Hepatic stellate cell (primary cell): ENCODE data around the gene PPP1R27.
A peak's percentile ranks its signal among the peaks of the same experiment; 100 is the strongest.

ENCODE experiments used
- DNase-seq: peaks from one replicate; pipeline ENCODE4 v3.0.0; 2011; ENCODE audit warnings: low spot score

The PPP1R27 gene, protein sequence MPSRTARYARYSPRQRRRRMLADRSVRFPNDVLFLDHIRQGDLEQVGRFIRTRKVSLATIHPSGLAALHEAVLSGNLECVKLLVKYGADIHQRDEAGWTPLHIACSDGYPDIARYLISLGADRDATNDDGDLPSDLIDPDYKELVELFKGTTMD

DNA sequence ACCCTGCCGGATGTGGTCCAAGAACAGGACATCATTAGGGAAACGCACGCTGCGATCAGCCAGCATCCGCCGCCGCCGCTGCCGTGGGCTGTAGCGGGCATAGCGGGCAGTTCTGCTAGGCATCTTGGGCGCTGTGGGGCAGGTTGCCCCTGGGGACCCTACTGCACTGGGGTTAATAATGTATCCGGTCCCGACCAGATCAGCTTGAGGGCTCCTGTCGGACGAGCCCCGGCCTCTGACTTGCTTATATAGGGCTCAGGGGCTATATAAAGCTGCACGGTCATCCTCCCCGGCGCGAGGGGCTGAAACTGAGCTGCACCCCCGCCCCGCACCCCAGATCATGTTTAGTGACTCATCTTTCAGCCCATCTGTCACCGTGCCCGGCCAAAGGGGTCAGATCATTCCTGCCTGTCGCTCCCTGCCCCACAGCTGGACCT lies at the start of gene PPP1R27:
Gene PPP1R27, minus strand, starts transcription at position 220 of the 437 bp plus-strand sequence. Its CDS starts 97 bp downstream, at position 123.
- DNase-seq = no peak

DNA sequence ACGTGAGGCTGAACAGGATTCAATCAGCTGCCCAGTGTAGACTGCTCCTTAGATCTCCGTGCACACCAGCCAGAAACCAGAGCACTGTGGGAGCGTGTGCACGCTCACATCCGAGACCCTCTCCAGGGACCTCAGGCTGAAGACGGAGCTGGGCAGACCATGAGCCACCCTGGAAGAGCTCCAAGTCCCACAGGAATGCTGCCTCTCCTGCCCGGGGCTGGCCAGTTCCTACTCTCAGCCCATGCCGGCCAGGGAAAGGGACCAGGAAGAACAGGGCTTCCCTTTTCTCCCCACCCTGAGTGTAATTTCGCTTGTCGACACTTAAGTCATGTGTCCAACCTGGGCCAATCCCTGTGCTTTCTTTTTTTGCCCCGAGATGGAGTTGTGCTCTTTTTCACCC lies 49.7 kb upstream of the PPP1R27 start:
- DNase-seq = no peak

DNA sequence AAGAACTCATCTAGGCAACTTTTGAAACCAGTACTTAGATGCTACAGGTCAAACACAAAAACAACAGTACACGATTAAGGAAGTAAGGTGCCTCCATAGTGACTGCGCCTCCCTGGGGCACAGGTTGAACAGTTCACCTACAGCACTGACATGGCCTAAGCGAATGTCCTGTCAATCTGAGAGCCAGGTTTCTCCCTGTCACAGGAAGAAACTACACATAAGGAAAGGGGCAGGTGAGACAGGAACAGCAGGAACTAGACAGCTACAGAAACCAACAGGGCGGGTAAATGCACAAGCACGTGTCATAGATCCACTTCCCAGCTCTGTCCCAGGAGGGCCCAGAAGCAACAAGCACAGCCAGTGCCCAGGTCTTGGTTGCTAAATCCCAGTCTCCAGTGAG lies 44.3 kb upstream of the PPP1R27 start:
- DNase-seq = no peak

DNA sequence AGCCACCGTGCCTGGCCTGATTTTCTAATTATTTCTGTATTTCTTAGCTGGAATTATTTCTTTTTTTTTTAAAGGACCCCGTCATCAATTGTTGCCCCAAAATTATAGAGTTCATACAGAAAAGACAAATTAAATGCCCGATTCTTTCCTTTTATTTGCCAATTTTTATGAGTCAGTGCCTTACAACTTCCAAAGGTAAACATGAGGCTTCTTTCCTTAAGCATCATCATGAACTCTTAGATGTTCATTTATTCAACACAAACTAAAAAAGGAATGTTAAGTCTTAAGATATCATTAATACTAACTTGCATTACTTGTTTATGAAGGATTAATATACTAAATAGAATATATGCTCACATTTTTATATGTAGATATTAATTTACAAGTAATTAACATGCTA lies 43.4 kb upstream of the PPP1R27 start:
- DNase-seq = no peak

DNA sequence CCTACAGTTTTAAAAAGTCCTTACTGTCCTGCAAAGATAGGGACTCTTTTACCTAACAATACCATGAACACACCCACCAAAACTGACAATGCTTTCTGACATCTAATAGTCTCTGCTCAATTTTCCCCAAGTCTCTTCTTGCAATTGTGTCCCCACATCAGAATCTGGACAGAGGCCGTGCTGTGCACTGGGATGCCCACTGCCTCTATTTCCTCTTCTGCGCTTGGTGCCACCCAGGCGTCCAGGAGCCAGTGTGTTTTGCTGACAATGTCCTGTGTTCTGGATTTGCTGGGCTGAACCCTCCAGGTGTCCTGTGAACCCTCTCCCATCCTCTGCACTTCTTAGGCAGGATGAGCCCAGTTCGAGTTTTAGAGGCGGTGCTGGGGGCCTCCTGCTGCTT lies 42.7 kb upstream of the PPP1R27 start:
- DNase-seq = no peak

DNA sequence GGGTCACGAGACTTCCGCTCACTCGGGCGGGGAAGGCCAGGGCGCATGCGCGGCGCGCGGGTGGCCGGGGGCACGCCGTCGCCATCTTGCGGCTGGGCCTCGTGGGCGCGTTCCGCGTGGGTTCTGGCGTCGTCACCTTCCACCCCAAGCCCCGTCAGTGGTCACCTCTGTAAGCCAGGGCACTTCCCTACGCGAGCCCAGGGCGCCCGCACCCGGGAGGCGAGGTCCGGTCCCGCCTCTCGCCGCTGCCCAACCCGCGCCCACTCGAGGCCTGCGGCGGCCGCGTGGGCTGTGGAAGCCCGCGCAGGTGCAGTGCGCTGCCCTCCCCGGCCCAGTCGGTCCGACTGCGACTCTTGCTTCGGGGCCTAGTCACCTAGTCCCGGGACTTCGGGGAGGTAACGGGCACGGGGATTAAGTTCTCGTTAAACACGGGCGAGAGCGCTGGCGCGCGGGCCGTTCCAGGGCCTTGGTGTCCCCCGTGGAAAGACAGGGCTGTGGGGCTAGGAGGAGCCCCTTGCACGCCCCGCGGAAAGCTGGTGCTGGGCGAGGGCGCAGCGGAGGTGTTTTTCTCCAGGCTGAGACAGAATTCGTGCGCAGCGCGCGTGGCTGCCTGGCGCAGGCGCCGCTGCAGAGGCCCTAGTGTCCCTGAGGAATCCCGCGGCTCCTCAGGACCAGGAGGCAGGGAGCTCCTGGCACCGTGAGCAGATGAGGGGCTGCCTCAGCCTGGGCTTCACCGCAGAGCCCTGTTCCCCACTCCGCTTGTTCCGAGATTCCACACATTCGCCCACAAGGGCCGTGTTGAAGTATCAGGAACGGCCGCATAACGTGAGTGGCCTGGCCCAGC lies 36.8 kb upstream of the PPP1R27 start:
- DNase-seq = peak; percentile 98

DNA sequence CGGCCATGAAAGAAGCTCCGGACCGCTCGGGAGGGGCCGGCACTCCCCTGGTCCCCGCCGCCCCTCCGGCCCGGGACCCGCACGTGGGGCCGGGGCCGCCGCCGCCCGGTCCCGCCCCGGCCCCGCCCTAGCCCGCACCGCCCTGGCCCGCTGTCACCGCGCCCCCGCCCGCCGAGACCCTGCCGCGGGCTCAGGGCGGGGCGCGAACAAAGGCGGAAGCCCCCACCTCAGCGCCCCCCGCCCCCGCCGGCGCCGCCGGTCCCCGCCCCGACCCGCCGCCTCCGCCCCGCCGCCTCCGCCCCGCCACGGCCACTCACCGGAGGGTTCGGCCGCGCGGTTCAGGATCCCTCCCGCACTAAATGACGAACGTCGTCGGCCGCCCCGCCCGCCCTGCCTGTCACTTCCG lies 36.1 kb upstream of the PPP1R27 start, which contains the start of gene ARHGDIA:
Gene ARHGDIA, minus strand, starts transcription at position 357 of the 406 bp plus-strand sequence. CDS start 1,407 bp downstream, outside the sequence.
- DNase-seq = no peak

DNA sequence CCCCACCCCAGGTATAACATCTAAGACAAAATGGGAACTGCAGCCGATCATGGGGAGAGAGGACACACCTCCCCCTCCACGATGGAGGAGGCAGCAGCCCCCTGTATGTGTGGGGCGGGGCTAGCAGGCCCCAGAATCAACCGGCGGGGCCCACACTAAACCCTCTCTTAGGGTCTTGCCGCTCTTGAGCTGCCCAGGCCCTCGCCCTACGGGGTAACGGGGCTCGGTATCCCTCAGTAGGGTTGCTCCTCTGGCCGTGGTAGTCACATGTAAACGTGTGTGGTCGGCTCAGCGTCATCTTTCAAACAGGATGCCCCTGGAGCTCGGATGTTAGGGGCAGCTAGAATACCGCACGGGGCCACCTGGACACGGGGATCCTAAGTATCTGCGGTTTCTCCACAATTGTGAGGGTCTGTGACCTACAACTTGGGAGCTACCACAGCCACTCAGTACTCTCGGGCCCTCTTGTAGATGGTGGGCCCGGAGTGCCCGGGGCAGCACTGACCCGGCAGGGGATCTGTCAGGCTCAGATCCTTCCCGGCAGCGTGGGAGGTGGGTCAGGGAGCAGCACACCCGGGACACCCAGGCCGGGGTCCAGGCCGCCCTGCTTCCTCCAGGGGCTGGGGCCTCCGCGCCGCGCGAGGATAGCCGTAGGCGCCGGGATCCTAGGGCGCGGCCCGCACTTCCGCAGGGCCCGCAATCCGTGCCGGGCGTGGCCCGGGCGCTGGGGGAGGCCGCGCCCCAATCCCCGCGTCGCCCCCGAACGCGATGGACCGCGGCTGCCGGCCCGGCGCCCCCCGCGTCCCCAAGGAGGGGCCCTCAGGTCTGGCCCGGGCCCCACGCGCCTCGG lies 35.5 kb upstream of the PPP1R27 start:
- no peak for DNase-seq

DNA sequence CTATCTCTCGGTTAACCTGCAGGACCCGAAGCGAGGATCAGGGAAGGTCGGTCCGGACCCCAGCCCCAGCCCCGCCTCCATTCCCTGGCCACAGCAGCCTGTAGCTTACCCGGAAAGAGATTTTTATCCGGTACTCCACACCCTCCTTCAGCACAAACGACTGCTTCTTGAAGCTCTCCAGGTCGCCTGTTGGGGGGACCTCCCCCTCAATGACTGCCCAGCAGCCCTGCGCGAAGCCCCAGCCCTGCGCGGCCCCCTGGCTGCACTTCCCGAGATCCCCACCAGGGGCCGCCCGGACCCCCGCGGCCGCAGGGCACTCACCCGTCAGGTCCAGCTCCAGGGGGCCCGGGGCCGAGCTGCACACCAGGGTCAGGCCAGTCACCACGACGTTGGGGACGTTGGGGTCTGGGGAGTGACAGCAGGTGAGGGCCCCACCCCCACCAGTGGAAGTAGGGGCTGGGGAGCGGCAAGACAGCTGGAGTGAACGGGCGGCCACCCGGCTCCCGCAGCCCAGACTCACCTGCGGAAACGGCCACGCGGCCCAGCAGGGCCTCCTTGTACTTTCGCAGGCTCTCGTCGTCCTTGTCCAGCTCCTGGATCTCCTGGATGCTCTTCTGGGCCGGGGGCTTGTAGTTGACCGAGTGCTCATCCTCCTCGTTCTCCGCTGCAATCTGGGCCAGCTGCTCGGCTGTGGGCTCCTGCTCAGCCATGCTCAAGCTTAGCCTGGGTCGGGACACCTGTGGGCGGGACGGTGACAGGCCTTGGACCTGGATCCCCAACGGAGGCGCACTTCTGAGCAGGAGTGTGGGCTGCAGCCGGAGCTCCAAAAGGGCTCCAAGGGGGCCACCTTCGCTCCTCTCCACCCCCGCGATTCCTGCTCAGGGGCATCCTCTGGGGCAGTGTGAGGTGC lies 34.6 kb upstream of the PPP1R27 start:
- DNase-seq = no peak

DNA sequence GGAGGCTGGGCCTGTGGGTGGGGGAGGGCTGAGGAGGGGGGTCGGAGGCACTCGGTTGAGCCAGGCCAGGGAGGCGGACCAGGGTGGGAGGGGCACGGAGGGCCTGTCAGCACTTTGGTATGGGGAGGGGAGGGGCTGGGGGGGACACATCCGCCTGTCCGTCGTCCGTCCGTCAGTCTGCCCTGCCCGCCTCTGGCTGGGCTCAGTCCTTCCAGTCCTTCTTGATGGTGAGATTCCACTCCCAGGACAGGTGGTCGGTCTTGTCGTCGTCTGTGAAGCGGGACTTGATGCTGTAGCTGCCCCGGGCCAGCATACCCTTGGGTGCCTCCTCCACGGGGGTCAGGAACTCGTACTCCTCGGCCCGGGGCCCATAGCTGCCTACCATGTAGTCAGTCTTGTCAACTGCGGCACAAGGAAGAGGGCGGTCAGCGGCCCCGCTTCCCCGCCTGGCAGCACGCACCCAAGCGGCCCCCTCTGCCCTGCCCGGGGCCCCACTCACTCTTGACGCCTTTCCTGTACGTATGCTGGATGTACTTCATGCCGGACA lies 33.9 kb upstream of the PPP1R27 start:
- DNase-seq = peak; percentile 83

DNA sequence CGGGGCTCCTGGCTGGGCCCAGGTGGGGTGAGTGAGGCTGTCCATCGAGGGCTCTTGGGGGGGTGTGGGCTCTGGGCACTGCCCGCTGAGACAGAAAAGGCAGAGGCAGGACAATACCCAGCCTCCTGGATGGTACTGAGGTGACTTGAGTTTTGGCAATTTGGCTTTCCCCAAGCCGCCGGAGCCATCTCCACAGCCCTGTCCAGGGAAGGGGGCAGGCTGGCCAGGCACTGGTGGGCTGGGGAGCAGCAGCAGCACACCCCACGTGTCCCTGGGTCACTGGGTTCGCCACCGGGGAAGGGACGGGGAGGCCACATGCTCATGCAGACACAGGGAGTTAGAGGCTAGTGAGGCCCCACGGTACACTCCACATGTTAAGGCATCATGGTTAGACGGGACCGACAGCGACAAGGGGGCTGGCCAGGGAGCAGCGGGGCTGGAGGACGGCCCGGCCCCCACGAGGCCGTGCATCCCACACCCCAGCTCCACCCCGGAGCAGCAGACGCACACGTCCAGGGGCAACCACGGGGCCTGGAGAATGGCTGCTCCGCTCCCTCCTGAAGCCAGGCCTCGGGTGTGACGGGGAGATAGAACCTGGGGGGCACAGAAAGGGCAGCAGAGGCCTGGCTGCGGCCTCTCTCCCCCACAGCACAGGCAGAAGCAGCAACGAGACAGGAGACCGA lies 33.3 kb upstream of the PPP1R27 start:
- DNase-seq = no peak

DNA sequence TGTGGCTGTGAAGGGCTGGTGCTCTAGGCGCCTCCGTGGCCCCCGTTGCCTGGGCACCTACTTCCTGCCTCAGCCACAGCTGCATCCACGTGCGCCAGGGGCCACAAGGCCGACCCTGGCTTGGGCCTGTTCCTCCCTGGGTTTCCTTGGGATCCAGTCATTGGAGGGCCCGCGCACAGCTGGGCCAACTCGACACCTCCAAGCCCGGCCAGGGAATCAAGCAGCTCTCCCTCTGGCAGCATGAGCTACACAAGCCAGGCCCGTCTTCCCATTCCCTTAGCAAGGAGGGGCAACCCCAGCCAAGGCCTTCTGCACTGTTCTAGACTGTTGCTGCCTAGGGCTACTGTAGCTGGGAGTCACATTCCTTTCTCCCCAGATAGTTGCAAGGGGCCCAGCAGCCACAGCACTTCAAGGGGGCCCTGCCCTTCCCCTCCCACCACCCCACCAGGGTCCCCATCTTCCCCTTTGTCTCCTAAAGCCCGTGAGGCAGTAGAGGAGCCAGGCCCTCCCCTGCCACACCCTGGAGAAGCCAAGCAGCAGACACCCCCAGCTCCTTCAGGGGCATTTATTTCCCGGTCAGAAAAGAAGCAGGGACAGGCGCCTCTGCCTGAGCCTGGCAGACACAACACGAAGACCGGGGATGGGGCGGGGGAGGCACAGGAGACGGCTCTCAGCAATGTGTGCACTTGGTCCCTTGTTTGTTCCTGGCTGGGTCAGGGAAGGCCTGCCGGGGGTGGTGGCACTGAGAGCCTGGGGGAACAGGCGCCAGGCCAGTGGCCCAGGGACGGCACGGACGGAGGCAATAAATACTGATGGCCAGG lies 32.5 kb upstream of the PPP1R27 start:
- no peak for DNase-seq

DNA sequence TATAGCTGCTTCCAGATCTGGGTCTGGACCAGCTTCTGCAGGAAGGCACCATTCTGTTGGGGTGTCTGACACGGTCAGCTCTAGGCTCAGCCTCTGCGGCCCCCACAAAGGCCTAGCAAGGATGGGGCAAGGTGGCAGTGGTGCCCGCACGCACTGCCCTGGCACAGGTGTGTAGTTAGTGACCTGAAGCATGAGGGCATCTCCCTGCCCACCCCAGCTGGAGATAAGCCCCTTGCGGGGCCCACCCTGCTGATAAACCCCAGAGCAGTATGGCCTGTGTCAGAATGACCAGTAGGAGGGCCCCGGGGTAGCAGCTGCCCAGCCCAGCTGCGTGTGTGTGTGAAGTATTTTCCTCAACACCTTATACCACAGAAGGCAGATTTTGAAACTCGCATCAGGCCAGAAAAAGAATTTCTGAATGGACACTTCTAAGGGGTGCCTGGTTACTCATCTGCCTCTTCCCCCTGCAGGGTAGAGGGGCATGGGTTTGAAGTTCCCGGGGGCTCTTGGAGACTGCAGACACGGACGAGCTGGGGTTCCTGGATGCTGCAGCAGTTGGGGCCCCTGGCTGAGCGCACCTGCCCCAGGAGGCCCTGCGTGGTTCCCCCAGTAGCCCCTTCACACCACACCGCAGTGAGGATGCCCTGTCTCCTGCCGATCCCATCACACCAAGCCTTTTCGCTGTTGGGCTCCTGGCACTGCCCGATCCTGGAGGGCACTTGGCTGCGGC lies 31.8 kb upstream of the PPP1R27 start:
- DNase-seq = no peak

DNA sequence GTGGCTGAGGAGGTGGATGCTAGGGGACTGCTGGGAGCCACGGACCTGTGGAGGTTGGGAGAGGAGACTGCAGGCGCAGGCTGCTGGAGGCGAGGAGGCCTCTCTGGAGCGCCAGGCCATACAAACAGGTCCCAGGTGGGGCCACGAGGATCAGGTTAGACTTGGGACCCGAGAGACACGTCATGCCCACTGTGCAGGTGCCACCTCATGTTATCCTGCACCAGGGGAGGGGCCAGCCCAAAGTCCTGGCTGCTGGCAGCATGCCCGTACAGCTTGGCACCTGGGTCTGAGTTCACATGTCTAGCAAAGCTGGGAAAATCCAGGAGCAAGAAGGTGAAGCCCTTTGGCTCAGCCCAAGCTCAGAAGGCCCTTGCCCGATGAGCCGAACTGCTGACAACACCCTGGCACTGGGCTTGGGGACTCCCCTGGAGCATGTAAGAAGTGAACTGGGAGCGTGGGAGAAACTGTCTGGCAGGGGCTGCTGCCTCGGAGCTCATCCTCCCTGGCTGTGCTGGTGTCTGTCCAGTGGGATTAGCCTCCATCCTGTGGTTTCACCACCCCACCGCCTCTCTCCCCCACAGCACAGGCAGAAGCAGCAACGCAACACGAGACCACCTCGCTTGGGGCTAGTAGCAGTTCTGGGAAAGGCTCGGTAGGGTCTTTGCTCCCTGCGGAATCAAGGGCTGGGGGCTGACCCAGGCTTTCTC lies 31.0 kb upstream of the PPP1R27 start:
- DNase-seq = no peak

DNA sequence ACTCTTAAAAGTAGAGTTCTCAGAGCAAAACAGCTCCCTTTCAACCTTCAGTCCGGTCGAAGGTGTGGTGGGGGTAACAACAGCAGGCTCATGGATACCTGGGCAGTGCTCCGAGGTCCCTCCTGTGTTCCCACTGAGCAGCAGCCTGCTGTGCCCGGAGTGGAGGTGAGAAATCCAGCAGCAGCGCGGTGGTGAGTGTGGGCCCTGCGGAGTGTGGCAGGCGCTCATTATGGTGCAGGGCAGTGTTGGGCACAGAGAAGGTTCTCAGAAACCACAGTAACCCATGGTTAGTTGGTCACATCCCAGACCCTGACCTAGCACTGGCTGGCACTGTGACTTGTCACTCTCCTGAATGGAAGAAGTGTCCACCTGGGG lies 30.5 kb upstream of the PPP1R27 start:
- DNase-seq = no peak

DNA sequence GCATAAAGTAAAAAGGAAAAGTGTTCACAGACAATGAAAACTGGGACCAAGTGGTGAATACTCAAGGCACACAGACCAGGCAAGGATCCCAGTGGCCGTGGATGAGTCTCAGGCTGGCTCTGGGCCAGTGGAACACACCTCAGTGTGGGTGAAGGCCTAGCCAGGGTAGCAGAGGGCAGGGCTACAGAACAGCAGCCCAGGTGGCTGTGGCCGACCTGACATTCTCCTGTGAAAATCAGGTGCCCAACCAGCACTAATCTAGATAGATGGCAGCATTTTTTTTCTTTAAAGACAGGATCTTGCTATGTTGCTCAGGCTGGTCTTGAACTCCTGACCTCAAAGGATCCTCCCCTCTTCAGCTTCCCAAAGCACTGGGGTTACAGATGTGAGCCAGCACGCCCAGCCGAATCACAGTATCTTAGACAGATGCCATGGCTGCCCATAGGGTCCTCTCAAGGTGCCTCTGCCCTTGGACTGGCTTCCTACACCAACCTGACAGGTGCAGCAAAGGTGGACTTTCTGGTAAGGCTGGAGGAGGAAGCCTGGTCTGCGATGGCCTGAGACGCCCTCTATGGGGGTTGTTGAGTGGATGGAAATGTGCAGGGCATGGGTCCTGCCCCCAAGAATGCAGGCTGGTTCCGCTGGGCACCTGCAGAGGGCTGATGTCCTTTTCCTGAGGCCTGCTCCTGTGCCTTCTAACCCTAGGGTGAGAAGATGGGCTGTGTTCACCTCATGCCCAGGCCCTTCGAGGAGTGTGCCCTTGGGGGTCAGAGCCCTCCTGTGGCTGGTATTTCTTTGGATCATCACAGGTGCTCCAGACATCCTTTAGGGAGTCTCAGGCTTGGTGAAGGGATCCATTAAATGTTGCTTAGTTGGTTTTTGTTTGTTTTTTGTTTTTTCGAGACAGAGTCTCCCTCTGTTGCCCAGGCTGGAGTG lies 29.3 kb upstream of the PPP1R27 start:
- no peak for DNase-seq

DNA sequence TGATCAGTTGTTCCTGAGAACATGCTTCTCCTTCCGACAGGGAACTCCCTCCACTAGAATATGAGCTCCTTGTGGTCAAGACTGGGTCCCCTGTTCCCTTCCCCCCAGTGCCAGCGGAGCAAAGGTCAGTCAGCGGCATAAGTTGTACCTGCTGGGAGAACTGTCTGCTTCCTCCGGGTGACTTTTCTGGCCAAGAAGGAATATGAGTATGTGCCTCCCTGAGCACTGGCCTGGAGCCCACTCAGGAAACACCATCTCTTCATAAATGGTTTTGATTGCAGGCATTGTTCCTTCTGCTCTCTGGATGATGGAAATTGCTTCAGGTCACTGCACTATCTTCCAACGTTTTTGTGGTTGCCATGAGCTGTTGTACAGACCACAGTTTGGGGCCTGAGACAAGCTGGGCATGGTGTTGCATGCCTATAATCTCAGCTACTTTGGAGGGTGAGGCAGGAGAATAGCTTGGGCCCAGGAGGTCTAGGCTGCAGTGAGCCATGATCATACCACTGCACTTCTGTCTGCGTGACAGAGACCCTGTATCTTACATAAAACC lies 28.3 kb upstream of the PPP1R27 start:
- no peak for DNase-seq
